ELR (cell line): ENCODE results near the gene APBB1.
A peak's percentile ranks its signal among the peaks of the same experiment; 100 is the strongest.

Experiments
- DNase-seq: peaks from one replicate; pipeline ENCODE4 v3.0.0-alpha.2; 2015; ENCODE audit warnings: low read depth

The APBB1 gene

DNA sequence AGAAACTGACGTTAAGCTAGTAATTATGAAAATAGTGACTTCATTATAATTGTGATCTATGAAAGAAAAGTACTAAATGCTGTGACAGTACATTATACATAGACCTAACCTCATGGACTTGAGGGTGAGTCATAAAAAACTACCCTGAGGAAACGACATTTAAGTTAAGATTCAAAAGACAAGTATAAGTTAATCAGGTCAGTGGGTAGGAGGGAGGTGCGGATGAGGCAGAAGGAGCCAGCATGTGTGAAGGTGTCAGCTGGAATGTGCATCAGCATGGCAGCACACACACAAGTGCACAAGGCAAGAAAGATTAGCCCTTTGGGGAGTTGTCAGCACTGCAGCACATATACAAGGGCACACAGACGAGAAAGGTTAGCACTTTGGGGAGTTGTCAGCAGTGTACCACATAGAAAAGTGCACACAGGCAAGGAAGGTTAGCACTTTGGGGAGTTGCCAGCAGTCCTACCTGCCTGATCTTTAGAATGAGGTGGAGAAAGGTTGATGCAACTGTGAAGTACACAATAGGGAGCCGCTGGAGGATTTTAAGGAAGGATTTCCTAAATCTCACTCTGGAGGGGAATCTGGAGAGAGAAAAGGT is 67.0 kb downstream of the APBB1 start:
- peak; percentile 21 for DNase-seq

DNA sequence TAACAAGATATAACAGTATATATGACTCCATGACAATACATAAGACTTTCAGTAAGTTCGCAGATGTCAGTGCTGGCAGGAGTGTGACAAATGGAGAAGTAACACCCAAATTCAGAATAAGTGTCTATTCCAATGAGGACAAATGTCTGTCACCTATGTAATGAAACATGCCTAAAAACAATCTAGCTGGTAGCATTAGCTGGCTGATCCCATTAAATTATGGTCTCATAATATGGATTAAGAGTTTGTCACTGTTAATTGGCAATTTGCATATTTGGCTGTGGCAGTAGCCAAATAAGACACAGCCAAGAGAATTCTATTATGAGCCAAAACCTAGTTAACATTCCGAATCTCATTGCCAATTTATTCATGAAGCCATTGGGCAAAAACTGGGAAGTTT is 68.4 kb downstream of the APBB1 start:
- no peak for DNase-seq

DNA sequence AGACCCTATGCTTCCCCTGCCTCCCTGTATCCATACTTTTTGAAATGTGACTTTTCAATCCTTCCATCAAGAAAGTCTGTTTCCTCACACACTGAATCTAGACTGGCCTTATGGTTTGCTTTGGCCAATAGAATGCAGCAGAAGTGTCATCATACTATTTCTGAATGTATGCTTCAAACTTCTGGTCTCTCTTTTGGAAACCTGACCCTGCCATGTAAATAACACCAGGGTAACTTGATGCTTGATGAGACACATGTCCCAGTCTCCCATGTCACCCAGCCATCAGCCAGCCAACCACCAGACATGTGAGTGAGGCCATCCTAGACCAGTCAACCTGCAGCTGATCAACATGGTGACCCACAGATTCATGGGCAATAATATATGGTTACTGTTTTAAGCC is 68.9 kb downstream of the APBB1 start:
- no peak for DNase-seq

DNA sequence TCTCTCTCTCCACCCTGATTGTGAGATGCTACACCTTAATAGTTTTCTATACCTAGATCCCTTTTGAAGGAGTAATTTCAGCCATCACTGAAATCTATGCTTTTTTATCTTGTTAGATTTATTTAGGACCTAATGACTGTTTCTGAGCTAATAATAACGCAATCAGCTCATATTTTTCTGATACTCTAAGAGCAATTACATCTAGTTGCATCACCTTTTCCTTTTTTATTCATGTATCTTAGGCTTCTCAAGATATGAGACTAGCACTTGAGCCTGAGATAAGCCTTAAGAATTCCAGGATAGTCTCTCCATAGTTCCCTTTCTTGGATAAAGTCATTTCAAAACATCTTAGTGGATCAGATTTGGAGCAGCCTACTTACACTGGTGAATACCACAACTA is 73.5 kb downstream of the APBB1 start:
- no peak for DNase-seq
